ENCODE data around the gene CORO2B. TPM values are rescaled to one million over a fixed set of nuclear protein-coding genes. Genes with fewer than 3 reads are reported as not detected.

CORO2B gene
- total and polyA plus RNA-seq, 2 experiments from 2014 or later = 1.6 to 4.6 TPM

- Histone ChIP-seq H3K4me1 (ENCODE audit: insufficient read depth) (no peaks in the 10 kb centered on the region), H3K4me2 (no peak overlapping the region), H3K27me3 (ENCODE audit: insufficient read depth) (no peaks in the 10 kb centered on the region), H3K27ac (ENCODE audit: low read depth) (no peak overlapping the region), H3F3A (replicated peaks; ENCODE audit: low read depth) (no peaks in the 10 kb centered on the region), H3K79me2 (replicated peaks; ENCODE audit: insufficient read depth) (no peaks in the 10 kb centered on the region), H3K9me2 (ENCODE audit: insufficient read depth) (no peaks in the 10 kb centered on the region), H3K36me3 (ENCODE audit: insufficient read depth) (no peaks in the 10 kb centered on the region), H2AFZ (no peak overlapping the region), H3K4me3 (no peak overlapping the region), H4K20me1 (replicated peaks; ENCODE audit: insufficient read depth) (no peaks in the 10 kb centered on the region)
- Mint-ChIP-seq H3K27me3 (ENCODE audit: insufficient read depth, low read depth, poor library complexity) (peaks cover 6% of the 10 kb centered on the region), H3K4me3 (no peak overlapping the region), H3K27ac (no peak overlapping the region), H3K9me3 (no peaks in the 10 kb centered on the region; the same call in 2 of the 3 replicates), H3K36me3 (ENCODE audit: low read depth) (no peaks in the 10 kb centered on the region), H3K4me1 (no peaks in the 10 kb centered on the region)
- ATAC-seq (no peak), DNase-seq (ENCODE audit: low spot score) (no peak)
- TF ChIP-seq EZH2 (IDR thresholded peaks at IDR 0.05; ENCODE audit: low read depth, unreplicated experiment) (no peak), STAT1 (IDR thresholded peaks at IDR 0.05; ENCODE audit: unreplicated experiment) (no peak), ZNF331 (CRISPR knock-in tag; IDR thresholded peaks at IDR 0.05; ENCODE audit: low read depth) (no peak)
Observed at GRCh38 chr15:68749793-68750192, 171.0 kb downstream of the CORO2B start.

DNA sequence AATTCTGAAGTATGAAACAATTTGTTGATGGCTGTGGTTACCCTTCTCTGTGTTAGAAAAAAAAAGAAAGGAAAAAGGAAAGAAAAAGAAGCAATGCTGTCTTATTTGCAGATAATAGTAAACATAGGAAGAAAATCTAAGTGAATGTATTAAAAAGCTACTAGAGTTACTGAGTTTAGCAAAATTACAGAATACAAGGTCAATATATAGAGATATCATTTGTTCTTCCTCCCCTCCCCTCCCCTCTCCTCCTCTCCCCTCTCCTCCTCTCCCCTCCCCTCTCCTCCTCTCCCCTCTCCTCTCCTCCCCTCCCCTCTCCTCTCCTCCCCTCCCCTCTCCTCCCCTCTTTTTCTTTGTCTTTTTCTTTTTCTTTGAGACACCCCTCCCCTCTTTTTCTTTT, 172.8 kb downstream of the CORO2B start:
- Histone ChIP-seq H3K9me2 (ENCODE audit: insufficient read depth) (no peaks in the 10 kb centered on the region), H4K20me1 (replicated peaks; ENCODE audit: insufficient read depth) (no peaks in the 10 kb centered on the region), H3K27ac (ENCODE audit: low read depth) (no peak overlapping the region), H3K27me3 (ENCODE audit: insufficient read depth) (no peaks in the 10 kb centered on the region), H3F3A (replicated peaks; ENCODE audit: low read depth) (no peaks in the 10 kb centered on the region), H3K36me3 (ENCODE audit: insufficient read depth) (no peaks in the 10 kb centered on the region), H3K4me3 (no peak overlapping the region), H3K4me2 (no peak overlapping the region), H3K4me1 (ENCODE audit: insufficient read depth) (no peaks in the 10 kb centered on the region), H2AFZ (no peak overlapping the region), H3K79me2 (replicated peaks; ENCODE audit: insufficient read depth) (no peaks in the 10 kb centered on the region)
- Mint-ChIP-seq H3K27ac (no peak overlapping the region), H3K27me3 (ENCODE audit: insufficient read depth, low read depth, poor library complexity) (peaks cover 6% of the 10 kb centered on the region), H3K9me3 (no peaks in the 10 kb centered on the region), H3K4me1 (no peaks in the 10 kb centered on the region), H3K36me3 (ENCODE audit: low read depth) (no peaks in the 10 kb centered on the region), H3K4me3 (no peak overlapping the region)
- no peak for DNase-seq (ENCODE audit: low spot score)
- ATAC-seq = no peak
- TF ChIP-seq EZH2 (IDR thresholded peaks at IDR 0.05; ENCODE audit: low read depth, unreplicated experiment) (no peak), ZNF462 (CRISPR knock-in tag; IDR thresholded peaks at IDR 0.05) (no peak), NANOG (IDR thresholded peaks at IDR 0.05; ENCODE audit: borderline replicate concordance) (no peak), CREB1 (CRISPR knock-in tag; IDR thresholded peaks at IDR 0.05; ENCODE audit: low read depth) (no peak), POLR2AphosphoS5 (IDR thresholded peaks at IDR 0.05; ENCODE audit: low read depth) (no peak), ZNF331 (CRISPR knock-in tag; IDR thresholded peaks at IDR 0.05; ENCODE audit: low read depth) (no peak), EZH2phosphoT487 (IDR thresholded peaks at IDR 0.05; ENCODE audit: unreplicated experiment) (no peak), JUNB (IDR thresholded peaks at IDR 0.05; ENCODE audit: unreplicated experiment) (no peak), ZNF114 (CRISPR knock-in tag; IDR thresholded peaks at IDR 0.05) (no peak)
- TF ChIP-seq, protein P1, sequence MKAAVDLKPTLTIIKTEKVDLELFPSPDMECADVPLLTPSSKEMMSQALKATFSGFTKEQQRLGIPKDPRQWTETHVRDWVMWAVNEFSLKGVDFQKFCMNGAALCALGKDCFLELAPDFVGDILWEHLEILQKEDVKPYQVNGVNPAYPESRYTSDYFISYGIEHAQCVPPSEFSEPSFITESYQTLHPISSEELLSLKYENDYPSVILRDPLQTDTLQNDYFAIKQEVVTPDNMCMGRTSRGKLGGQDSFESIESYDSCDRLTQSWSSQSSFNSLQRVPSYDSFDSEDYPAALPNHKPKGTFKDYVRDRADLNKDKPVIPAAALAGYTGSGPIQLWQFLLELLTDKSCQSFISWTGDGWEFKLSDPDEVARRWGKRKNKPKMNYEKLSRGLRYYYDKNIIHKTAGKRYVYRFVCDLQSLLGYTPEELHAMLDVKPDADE (IDR thresholded peaks at IDR 0.05) = no peak
- TF ChIP-seq, protein P2, sequence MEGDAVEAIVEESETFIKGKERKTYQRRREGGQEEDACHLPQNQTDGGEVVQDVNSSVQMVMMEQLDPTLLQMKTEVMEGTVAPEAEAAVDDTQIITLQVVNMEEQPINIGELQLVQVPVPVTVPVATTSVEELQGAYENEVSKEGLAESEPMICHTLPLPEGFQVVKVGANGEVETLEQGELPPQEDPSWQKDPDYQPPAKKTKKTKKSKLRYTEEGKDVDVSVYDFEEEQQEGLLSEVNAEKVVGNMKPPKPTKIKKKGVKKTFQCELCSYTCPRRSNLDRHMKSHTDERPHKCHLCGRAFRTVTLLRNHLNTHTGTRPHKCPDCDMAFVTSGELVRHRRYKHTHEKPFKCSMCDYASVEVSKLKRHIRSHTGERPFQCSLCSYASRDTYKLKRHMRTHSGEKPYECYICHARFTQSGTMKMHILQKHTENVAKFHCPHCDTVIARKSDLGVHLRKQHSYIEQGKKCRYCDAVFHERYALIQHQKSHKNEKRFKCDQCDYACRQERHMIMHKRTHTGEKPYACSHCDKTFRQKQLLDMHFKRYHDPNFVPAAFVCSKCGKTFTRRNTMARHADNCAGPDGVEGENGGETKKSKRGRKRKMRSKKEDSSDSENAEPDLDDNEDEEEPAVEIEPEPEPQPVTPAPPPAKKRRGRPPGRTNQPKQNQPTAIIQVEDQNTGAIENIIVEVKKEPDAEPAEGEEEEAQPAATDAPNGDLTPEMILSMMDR (conservative IDR thresholded peaks at IDR 0.05; ENCODE audit: low read depth in 2 of 2) = no peak

Measured in GM23338 (cell line).